ENCODE measurements around the gene C10orf143. TPM values are rescaled to one million over a fixed set of nuclear protein-coding genes. Genes with fewer than 3 reads are reported as not detected.

C10orf143 gene
- total and polyA plus RNA-seq, 2 of the 4 experiments (the other 2 are of a cell fraction): 0.36 to 0.60 TPM

DNA sequence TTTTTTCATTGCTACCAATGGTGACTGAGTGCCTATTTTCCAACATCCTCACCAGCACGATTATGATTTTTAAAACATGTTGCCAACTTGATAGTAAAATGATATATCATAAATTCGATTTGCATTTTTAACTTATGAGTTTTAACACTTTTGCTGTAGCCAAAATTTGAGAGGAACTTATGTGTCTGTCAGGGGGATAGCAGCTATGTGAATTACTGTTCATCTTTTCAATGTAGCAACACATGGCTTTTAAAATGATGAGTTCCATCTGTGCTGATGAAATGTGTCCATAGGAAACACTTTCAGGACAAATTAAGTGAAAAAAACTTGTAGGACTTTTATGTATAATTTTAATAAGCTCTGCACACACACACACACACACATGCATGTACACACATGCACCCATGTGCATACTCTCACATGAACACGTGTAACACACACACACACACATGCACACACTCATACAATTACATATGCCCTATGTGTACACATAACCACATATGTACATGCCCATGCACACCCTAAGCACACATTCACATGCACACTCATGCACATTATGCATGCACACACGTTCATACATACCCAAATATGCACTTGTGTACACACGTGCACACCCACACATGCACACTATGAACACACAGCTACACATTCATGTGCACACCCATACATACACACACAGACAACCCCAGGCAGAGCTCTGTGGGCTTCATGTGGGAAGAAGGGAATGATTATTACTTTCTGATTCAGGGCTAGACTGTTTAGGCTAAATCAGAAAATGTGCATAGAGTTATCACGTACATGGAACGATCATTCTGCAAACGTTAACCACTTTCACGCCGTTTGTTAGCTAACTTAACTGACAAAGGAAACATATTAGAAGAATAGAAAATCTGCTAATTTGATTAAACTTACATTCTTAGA is 68.9 kb downstream of the C10orf143 start (continued):
- no peak for TF ChIP-seq RFX5 (IDR thresholded peaks at IDR 0.05; ENCODE audit: low read depth, low read length)

DNA sequence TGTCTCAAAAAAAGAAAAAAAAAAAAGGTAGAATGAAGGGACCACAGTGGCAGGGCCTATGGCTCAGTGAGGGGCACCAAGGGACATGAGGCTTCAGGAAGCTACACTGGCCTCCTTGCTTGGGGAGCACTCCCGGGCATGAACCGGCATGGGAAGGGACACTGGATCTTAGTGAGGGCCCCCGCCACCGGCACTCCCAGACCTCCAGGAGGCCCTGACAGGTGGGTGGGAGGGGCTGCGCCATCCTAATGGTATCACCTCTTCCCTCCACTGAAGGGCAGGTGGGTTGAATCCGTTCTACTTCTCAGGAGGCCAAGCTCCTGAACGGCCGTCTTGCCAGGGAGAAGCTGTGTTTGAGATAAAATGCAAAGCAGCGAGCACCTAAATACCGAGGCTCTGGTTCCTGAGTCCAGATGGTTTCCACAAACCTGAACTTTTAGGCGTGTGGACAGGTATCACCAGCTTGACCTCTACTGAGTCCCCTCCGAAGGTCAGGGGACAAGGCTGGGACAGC is 69.8 kb downstream of the C10orf143 start:
- POLR2A ChIA-PET (ENCODE audit: unreplicated experiment): no interaction called here
- Histone ChIP-seq H3K9ac (ENCODE audit: low read depth, low read length) (no peak overlapping the region), H3K4me3 (ENCODE audit: insufficient read depth, low read depth, low read length) (no peak overlapping the region), H4K8ac (ENCODE audit: low read depth in 2 of 2, low read length in 2 of 2) (no peak overlapping the region), H2BK5ac (ENCODE audit: low read depth, low read length, poor library complexity, severe bottlenecking) (no peak overlapping the region), H3K18ac (ENCODE audit: low read depth, low read length) (no peak overlapping the region), H2AK9ac (replicated peaks; ENCODE audit: low read depth, low read length, poor library complexity) (no peak overlapping the region), H2AFZ (replicated peaks; ENCODE audit: low read length, poor library complexity) (no peak overlapping the region), H3K27me3 (ENCODE audit: control insufficient read depth, insufficient read depth, low read length) (no peaks in the 10 kb centered on the region; the same call in 1 of the 2 replicates), H3K79me1 (ENCODE audit: low read depth in 1 of 2, low read length in 2 of 2) (no peaks in the 10 kb centered on the region), H3K56ac (ENCODE audit: extremely low read depth, insufficient read depth, low read length) (no peak overlapping the region), H3K36me3 (ENCODE audit: control insufficient read depth, insufficient read depth, low read length) (no peaks in the 10 kb centered on the region), H4K91ac (ENCODE audit: insufficient read depth, low read depth, low read length) (no peak overlapping the region), H3K4me1 (ENCODE audit: control insufficient read depth, insufficient read depth, low read length) (no peaks in the 10 kb centered on the region), H4K5ac (ENCODE audit: low read depth, low read length) (no peak overlapping the region), H4K20me1 (ENCODE audit: insufficient read depth, low read length) (no peaks in the 10 kb centered on the region), H3K27ac (ENCODE audit: insufficient read depth, low read length) (no peak overlapping the region), H3K14ac (replicated peaks; ENCODE audit: low read depth, low read length) (no peak overlapping the region), H3K4ac (ENCODE audit: low read depth, low read length) (no peak overlapping the region), H2BK20ac (ENCODE audit: low read depth, low read length) (no peak overlapping the region), H2BK15ac (ENCODE audit: low read depth, low read length) (no peak overlapping the region), H2AK5ac (ENCODE audit: low read depth, low read length) (no peak overlapping the region), H3K9me1 (ENCODE audit: insufficient read depth, low read length) (no peaks in the 10 kb centered on the region), H2BK120ac (ENCODE audit: low read depth, low read length) (no peak overlapping the region), H3K9me3 (ENCODE audit: control insufficient read depth, insufficient read depth, low read length) (peaks cover 6% of the 10 kb centered on the region), H3K23ac (ENCODE audit: low read depth, low read length) (no peak overlapping the region), H3K4me2 (ENCODE audit: low read depth, low read length) (no peak overlapping the region)
- CTCF ChIA-PET: no interaction called here
- WGBS, 2 experiments (ENCODE audit: extremely low coverage in 2 of 2, insufficient read length in 1 of 2): no CpG with 5 or more reads among the region's 12 CpGs
- in situ Hi-C loops (cut with MboI; ENCODE audit: low sequenced_read_pairs): no loop called here
- ATAC-seq (ENCODE audit: low read depth) (no peak), DNase-seq (no peak)
- no TSS peak for BruUV-seq (replicated peaks)
- intact Hi-C loops (cut with micrococcal nuclease): no loop called here
- dilution Hi-C loops (cut with HindIII; ENCODE audit: low sequenced_read_pairs, unreplicated experiment): no loop called here
- TF ChIP-seq MAFK (IDR thresholded peaks at IDR 0.05; ENCODE audit: low read depth, low read length) (no peak), MXI1 (IDR thresholded peaks at IDR 0.05; ENCODE audit: borderline replicate concordance, low read depth, low read length) (no peak), MAZ (IDR thresholded peaks at IDR 0.05; ENCODE audit: borderline replicate concordance, low read depth, low read length) (no peak), BHLHE40 (IDR thresholded peaks at IDR 0.05; ENCODE audit: low read depth, low read length) (no peak), POLR2A (IDR thresholded peaks at IDR 0.05; ENCODE audit: low read depth, low read length) (no peak), FOS (IDR thresholded peaks at IDR 0.05; ENCODE audit: low read depth, low read length) (no peak), RAD21 (IDR thresholded peaks at IDR 0.05; ENCODE audit: low read length) (no peak), RCOR1 (IDR thresholded peaks at IDR 0.05; ENCODE audit: insufficient replicate concordance, low read length) (no peak), CEBPB (IDR thresholded peaks at IDR 0.05; ENCODE audit: low read depth, low read length) (no peak), SMC3 (IDR thresholded peaks at IDR 0.05; ENCODE audit: low read depth, low read length) (no peak), RFX5 (IDR thresholded peaks at IDR 0.05; ENCODE audit: low read depth, low read length) (no peak)
- TF ChIP-seq, protein P1, sequence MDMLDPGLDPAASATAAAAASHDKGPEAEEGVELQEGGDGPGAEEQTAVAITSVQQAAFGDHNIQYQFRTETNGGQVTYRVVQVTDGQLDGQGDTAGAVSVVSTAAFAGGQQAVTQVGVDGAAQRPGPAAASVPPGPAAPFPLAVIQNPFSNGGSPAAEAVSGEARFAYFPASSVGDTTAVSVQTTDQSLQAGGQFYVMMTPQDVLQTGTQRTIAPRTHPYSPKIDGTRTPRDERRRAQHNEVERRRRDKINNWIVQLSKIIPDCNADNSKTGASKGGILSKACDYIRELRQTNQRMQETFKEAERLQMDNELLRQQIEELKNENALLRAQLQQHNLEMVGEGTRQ (IDR thresholded peaks at IDR 0.05; ENCODE audit: low read depth, low read length): no peak
- TF ChIP-seq, protein P2, sequence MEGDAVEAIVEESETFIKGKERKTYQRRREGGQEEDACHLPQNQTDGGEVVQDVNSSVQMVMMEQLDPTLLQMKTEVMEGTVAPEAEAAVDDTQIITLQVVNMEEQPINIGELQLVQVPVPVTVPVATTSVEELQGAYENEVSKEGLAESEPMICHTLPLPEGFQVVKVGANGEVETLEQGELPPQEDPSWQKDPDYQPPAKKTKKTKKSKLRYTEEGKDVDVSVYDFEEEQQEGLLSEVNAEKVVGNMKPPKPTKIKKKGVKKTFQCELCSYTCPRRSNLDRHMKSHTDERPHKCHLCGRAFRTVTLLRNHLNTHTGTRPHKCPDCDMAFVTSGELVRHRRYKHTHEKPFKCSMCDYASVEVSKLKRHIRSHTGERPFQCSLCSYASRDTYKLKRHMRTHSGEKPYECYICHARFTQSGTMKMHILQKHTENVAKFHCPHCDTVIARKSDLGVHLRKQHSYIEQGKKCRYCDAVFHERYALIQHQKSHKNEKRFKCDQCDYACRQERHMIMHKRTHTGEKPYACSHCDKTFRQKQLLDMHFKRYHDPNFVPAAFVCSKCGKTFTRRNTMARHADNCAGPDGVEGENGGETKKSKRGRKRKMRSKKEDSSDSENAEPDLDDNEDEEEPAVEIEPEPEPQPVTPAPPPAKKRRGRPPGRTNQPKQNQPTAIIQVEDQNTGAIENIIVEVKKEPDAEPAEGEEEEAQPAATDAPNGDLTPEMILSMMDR (conservative IDR thresholded peaks at IDR 0.05; ENCODE audit: low read depth, low read length): no peak
